HCEC 1CT (cell line): ENCODE results near the gene SREK1IP1.

Source experiments
- DNase-seq: peaks from one replicate; pipeline ENCODE4 v3.0.0-alpha.2; 2017

SREK1IP1 gene

GRCh38 chr5:64678374-64678773 is 90.1 kb downstream of the SREK1IP1 start:
- DNase-seq, result no peak

GRCh38 chr5:64671678-64672077 is 96.8 kb downstream of the SREK1IP1 start:
- no peak for DNase-seq

GRCh38 chr5:64670277-64670676 is 98.2 kb downstream of the SREK1IP1 start:
- no peak for DNase-seq
